ENCODE results near the gene ZNF581.

DNA sequence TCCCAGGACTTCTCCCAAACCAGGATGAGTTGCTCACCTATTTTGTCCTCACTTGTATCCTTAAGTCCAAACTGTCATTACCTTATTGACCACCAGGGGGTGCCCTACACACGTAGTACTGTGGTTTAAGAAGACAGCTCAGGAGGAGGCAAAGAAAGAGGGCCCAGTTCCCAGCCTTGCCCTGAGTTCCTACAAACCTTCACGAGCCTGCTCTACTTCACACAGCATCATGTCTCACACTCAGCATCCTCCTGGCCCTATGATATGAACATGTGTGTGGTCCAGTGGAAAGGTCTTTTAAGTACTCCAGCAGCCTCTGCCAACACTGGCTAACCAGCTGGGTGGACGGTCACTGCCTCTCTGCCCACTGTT, 11.0 kb upstream of the ZNF581 start:
- TF ChIP-seq EZH2 (IDR thresholded peaks at IDR 0.05; ENCODE audit: insufficient read depth, low read length) (no peak), CTCF (IDR thresholded peaks at IDR 0.05; ENCODE audit: insufficient read depth, low read depth, low read length) (peak; percentile 92)
